Loucy (cell line): Measurements from ENCODE around the gene RAB3D.

ENCODE experiments used
- H2AFZ ChIP-seq: fragments of 200-600 bp; sonication (generic); 2 replicates; pipeline ENCODE4 v1.6.0; 2016; ENCODE audit warnings: antibody characterized with exemption, mild to moderate bottlenecking, low read length, moderate library complexity
- H3F3A ChIP-seq: fragments of 200-600 bp; 2 replicates; pipeline ENCODE4 v1.6.0; 2016; ENCODE audit warnings: antibody characterized with exemption, low read depth, mild to moderate bottlenecking
- H3K27me3 ChIP-seq: fragments of 200-600 bp; sonication (generic); 2 replicates; pipeline ENCODE4 v1.6.1; 2014; ENCODE audit warnings: low read length, mild to moderate bottlenecking; ENCODE audit not compliant: insufficient read depth, poor library complexity, severe bottlenecking
- H3K36me3 ChIP-seq: fragments of 200-600 bp; sonication (generic); 2 replicates; pipeline ENCODE4 v1.6.1; 2016; ENCODE audit warnings: low read length; ENCODE audit not compliant: insufficient read depth
- H3K4me1 ChIP-seq: fragments of 200-600 bp; sonication (generic); 2 replicates; pipeline ENCODE4 v1.5.1; 2014; ENCODE audit warnings: low read length, mild to moderate bottlenecking; ENCODE audit not compliant: insufficient read depth, poor library complexity, severe bottlenecking
- H3K4me2 ChIP-seq: fragments of 200-600 bp; sonication (generic); 2 replicates; pipeline ENCODE4 v1.6.0; 2014; ENCODE audit warnings: antibody characterized with exemption, low read length, low read depth, mild to moderate bottlenecking; ENCODE audit not compliant: poor library complexity, severe bottlenecking
- H3K4me3 ChIP-seq: fragments of 200-600 bp; sonication (generic); 2 replicates; pipeline ENCODE4 v1.5.1; 2014; ENCODE audit warnings: low read length, mild to moderate bottlenecking, mixed read lengths; ENCODE audit not compliant: poor library complexity, severe bottlenecking
- H3K79me2 ChIP-seq: fragments of 200-600 bp; sonication (generic); 2 replicates; pipeline ENCODE4 v1.6.1; 2014; ENCODE audit warnings: low read length; ENCODE audit not compliant: insufficient read depth
- H3K9ac ChIP-seq: fragments of 200-600 bp; sonication (generic); 2 replicates; pipeline ENCODE4 v1.6.0; 2014; ENCODE audit warnings: mild to moderate bottlenecking, low read depth, low read length, moderate library complexity; ENCODE audit not compliant: poor library complexity, severe bottlenecking
- H3K9me2 ChIP-seq: fragments of 200-600 bp; sonication (generic); replicated peaks from 2 replicates; pipeline ENCODE4 v1.6.1; 2016; ENCODE audit warnings: low read depth, low read length, mixed read lengths
- H3K9me3 ChIP-seq: fragments of 200-600 bp; sonication (generic); 2 replicates; pipeline ENCODE4 v1.6.1; 2014; ENCODE audit warnings: mild to moderate bottlenecking, antibody characterized with exemption, low read length, low read depth; ENCODE audit not compliant: insufficient read depth
- H4K20me1 ChIP-seq: fragments of 200-600 bp; sonication (generic); 2 replicates; pipeline ENCODE4 v1.6.0; 2014; ENCODE audit warnings: antibody characterized with exemption, low read length, mild to moderate bottlenecking; ENCODE audit not compliant: insufficient read depth, poor library complexity, severe bottlenecking
- CTCF ChIP-seq: fragments of 200-600 bp; sonication (generic); conservative IDR thresholded peaks from 2 replicates; pipeline ENCODE4 v1.5.1; 2014; ENCODE audit warnings: mild to moderate bottlenecking, antibody characterized with exemption, low read length
- EZH2phosphoT487 ChIP-seq: fragments of 200-600 bp; IDR thresholded peaks from 2 replicates; pipeline ENCODE4 v1.6.1; 2018; ENCODE audit warnings: antibody characterized with exemption, mild to moderate bottlenecking, moderate library complexity, borderline replicate concordance

The RAB3D gene

GRCh38 chr19:11370744-11371143 lies 31.3 kb upstream of the RAB3D start:
- Histone ChIP-seq H3K9me2 (no peaks in the 10 kb centered on the region), H3K27me3 (no peaks in the 10 kb centered on the region), H2AFZ (no peak overlapping the region), H3F3A (no peaks in the 10 kb centered on the region), H3K36me3 (no peaks in the 10 kb centered on the region), H3K4me1 (peaks cover 11% of the 10 kb centered on the region), H3K4me2 (no peak overlapping the region), H3K79me2 (peaks cover 8% of the 10 kb centered on the region; the same call in 1 of the 2 replicates), H3K9me3 (no peaks in the 10 kb centered on the region), H3K4me3 (no peak overlapping the region), H4K20me1 (peaks cover 5% of the 10 kb centered on the region), H3K9ac (no peak overlapping the region)
- TF ChIP-seq EZH2phosphoT487 (no peak), CTCF (no peak)

GRCh38 chr19:11367528-11367927 lies 28.1 kb upstream of the RAB3D start:
- Histone ChIP-seq H3F3A (no peaks in the 10 kb centered on the region), H3K9me2 (no peaks in the 10 kb centered on the region), H4K20me1 (no peaks in the 10 kb centered on the region), H3K36me3 (no peaks in the 10 kb centered on the region), H3K4me2 (no peak overlapping the region), H3K4me3 (no peak overlapping the region), H3K27me3 (no peaks in the 10 kb centered on the region), H3K79me2 (no peaks in the 10 kb centered on the region), H3K4me1 (no peaks in the 10 kb centered on the region), H3K9me3 (no peaks in the 10 kb centered on the region), H2AFZ (no peak overlapping the region), H3K9ac (no peak overlapping the region)
- no peak for TF ChIP-seq EZH2phosphoT487
- TF ChIP-seq CTCF, result no peak

GRCh38 chr19:11365557-11366117 lies 26.2 kb upstream of the RAB3D start:
- Histone ChIP-seq H3K79me2 (no peaks in the 10 kb centered on the region), H3F3A (no peaks in the 10 kb centered on the region), H3K36me3 (no peaks in the 10 kb centered on the region), H3K9me3 (no peaks in the 10 kb centered on the region), H4K20me1 (no peaks in the 10 kb centered on the region), H3K4me2 (no peak overlapping the region), H3K4me1 (no peaks in the 10 kb centered on the region), H3K4me3 (no peak overlapping the region), H3K27me3 (no peaks in the 10 kb centered on the region), H3K9me2 (no peaks in the 10 kb centered on the region), H3K9ac (no peak overlapping the region), H2AFZ (no peak overlapping the region)
- TF ChIP-seq EZH2phosphoT487 (no peak), CTCF (no peak)
